NCI-H345 treated with DMSO at 0.1 percent for 48 hours (cell line): ENCODE measurements around the gene SLCO4A1.

Source experiments
- DNase-seq: peaks from one replicate; lab custom pipeline; 2025; ENCODE audit not compliant: unreplicated experiment; lab: John Stamatoyannopoulos, UW

SLCO4A1 gene

GRCh38 chr20:62664019-62664971 is 22.0 kb downstream of the SLCO4A1 start:
- DNase-seq: no peak

GRCh38 chr20:62665153-62665754 is 23.0 kb downstream of the SLCO4A1 start:
- DNase-seq: no peak

DNA sequence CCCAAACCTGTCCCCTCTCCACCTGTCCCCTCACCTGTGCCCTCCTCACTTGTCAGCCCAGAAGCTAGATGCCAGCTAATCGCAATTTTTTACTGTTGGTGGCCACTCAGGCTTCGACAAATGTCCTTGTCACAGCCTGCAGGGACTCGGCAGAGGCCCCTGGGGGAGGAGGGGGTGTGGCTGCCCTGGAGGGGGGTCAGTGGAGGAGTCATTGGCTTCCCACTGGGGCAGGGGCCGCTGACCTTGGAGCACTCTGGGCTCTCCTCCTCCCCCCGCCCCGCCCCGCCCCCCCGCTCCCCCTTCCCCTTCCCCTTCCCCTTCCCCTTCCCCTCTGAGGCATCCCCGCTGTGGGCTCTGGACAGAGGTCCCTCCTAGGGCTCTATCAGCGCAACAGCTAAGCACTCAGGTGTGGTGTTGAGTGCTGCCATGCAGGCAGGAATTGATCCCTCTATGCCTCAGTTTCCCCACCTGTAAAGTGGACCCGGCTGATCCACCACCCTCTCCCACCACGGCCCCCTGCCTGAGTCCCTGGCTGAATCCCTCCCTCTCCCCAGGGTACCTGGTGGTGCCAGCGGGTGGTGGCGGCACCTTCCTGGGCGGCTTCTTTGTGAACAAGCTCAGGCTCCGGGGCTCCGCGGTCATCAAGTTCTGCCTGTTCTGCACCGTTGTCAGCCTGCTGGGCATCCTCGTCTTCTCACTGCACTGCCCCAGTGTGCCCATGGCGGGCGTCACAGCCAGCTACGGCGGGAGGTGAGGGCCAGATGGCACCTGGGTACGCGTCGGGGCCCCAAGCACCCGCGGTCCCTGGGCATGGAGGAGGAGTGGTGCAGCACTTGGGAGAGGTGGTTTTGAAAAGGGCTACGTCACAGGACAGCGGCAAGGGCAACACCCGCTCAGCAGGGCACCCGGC is 23.8 kb downstream of the SLCO4A1 start:
- peak; percentile 86 for DNase-seq

DNA sequence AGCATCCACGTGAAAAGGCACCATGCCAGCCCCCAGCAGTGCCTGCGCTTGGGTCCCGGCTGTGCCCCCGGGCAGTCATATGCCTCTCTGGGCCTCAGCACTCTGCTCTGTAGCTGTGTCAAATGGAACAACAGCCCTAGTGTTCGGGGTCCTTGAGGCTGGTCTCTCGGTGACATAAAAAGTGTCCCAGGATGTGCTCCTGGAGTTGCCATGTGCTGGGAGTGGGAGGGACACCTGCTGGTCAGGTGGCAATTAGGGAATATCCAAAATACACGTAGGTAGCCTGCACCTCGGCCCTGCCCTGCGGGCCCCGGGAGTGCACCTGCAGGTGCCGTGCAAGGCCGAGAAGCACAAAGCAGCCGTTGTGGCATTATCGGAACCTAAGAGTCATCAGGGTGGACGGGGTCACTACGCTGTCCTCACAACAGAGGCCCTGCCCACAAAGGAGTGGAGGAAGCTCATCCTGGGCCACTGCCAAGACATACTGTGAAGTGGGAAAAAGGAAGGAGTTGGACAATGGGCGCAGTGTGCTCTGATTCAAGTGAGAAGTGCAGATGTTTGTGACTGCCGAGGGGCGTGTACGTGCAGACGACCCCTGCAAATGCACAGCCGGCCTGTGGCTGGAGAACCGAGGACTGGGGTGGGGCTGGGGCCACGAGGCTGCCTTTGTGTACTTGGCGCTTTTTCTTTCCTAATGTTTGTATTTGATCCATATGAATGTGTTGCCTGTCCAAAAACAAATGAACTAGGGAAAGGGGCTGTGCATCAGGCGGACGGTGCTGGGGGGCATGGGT is 24.6 kb downstream of the SLCO4A1 start:
- peak; percentile 63 for DNase-seq

- no peak for DNase-seq
These were observed 25.5 kb downstream of the SLCO4A1 start for GRCh38 chr20:62667530-62668440.

GRCh38 chr20:62668441-62669027 is 26.2 kb downstream of the SLCO4A1 start:
- DNase-seq: peak; percentile 18

GRCh38 chr20:62669249-62669648 is 26.9 kb downstream of the SLCO4A1 start:
- no peak for DNase-seq

DNA sequence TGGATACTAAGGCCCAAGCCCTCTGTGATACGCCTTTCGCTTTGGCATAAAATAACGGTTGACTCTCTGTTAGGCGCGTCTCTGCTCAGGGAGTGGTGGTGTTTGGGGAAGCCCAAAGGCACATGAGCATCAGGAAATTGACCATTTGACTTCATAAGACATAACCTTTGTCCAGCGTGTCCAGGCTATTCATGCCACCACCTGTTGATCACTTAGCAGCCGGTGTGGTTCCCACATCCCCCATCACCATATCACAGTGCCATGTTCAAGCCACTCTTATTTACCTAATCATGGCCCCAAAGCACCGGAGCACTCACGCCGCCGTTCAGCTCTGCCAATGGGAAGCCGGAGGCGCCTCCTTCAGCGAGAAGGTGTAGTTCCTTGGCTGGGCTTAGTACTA is 27.9 kb downstream of the SLCO4A1 start:
- DNase-seq: no peak

- no peak for DNase-seq
These were observed 28.7 kb downstream of the SLCO4A1 start for GRCh38 chr20:62670998-62671397.

DNA sequence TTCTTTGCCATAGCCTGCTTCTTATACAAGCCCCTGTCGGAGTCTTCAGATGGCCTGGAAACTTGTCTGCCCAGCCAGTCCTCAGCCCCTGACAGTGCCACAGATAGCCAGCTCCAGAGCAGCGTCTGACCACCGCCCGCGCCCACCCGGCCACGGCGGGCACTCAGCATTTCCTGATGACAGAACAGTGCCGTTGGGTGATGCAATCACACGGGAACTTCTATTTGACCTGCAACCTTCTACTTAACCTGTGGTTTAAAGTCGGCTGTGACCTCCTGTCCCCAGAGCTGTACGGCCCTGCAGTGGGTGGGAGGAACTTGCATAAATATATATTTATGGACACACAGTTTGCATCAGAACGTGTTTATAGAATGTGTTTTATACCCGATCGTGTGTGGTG is 29.5 kb downstream of the SLCO4A1 start:
- DNase-seq: no peak

DNA sequence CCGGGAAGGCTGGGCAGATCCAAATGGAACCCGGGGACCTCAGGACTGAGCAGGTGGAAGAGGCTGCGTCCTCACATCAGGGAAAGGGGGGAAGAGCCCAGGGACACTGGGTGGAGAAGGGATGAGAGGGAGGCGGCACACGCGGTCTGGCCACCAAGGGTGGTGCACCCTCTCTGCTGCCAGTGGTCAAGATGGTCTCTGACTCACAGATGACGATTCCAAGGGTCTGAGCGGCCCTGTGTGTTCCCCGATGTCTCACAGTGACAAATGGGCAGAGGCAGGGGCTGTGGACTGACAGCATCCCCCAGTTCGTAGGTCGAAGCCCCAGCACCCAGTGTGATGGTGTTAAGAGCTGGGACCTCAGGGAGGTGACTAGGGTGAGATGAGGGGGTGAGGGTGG is 32.1 kb downstream of the SLCO4A1 start:
- no peak for DNase-seq

- no peak for DNase-seq
These were observed 33.0 kb downstream of the SLCO4A1 start for GRCh38 chr20:62675156-62675876.

DNA sequence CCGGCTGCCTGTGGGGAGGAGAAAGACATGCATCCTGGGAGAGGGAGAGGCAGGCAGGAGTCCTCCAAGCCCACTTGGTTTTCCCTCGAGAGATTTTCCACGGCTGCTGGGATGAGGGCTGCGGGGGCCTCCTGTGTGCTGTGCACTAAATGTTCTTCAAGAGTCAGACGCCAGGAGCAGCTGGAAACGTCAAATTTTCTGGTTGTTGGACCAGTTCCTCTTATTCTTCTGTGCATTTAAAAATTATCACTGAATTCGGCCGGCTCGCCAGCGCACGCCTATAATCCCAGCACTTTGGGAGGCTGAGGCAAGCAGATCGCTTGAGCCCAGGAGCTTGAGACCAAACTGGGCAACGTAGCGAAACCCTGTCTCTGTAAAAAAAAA is 33.6 kb downstream of the SLCO4A1 start:
- DNase-seq: no peak

GRCh38 chr20:62676976-62677375 is 34.7 kb downstream of the SLCO4A1 start:
- no peak for DNase-seq

GRCh38 chr20:62677678-62678077 is 35.4 kb downstream of the SLCO4A1 start:
- DNase-seq: no peak

DNA sequence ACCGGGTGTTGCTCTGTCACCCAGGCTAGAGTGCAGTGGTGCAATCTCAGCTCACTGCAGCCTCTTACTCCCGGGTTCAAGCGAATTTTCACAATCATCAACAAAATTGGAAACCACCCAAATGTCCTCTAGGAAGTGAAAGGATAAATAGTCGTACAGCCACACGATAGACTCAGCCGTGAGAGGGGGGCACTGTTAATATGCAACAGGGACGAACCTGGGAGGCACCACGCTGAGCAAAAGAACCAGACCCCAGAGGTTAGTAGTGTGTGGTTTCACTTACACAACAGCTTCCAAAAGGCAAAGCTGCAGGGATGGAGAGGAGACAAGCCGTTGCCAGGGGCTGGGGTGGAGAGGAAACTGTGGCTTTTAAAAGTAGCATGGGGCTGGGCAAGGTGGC is 36.2 kb downstream of the SLCO4A1 start:
- DNase-seq: no peak

DNA sequence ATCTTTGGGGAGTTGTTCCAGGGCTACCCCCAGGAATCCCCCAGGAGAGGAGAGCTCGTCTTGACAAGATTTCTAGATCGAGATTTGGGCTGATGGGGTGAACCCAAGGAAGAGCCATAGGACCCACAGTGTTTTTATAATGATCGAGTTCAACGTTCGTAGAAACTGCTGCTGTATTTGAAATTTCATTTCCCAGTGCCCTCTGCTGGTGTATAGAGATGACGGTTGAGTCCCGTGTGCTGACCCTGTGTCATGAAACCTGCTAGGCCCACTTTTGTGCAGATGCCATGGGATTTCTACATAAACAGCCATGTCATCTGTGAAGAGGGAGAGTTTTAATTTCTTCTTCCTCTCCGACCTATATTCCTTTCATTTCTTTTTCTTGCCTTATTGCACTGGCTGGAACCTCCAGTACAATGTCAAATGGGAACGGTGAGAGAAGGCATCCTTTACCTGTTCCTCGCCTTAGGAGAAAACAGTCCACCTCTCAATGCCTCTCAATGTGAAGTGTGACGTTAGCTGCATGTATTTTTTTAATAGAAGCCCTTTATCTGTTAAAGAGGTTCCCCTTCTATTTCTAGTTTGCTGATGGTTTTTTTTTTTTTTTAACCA is 37.8 kb downstream of the SLCO4A1 start:
- DNase-seq: no peak

GRCh38 chr20:62682912-62683517 is 40.7 kb downstream of the SLCO4A1 start:
- DNase-seq: no peak
